H9 (cell line): ENCODE data around the gene HDAC5. TPM values are rescaled to one million over a fixed set of nuclear protein-coding genes. Genes with fewer than 3 reads are reported as not detected.

Source experiments
- DNase-seq: peaks from one replicate; pipeline ENCODE4 v3.0.0-alpha.2; 2017
- H2AFZ ChIP-seq: one replicate; pipeline ENCODE4 v1.6.1; 2013; ENCODE audit warnings: mild to moderate bottlenecking, low read length, control low read depth, moderate library complexity
- H2AK5ac ChIP-seq: 2 replicates; pipeline ENCODE4 v1.6.1; 2013; ENCODE audit warnings: low read length, control low read depth, mixed read lengths; ENCODE audit not compliant: insufficient read length
- H2BK120ac ChIP-seq: one replicate; pipeline ENCODE4 v1.6.1; 2013; ENCODE audit warnings: low read depth, mild to moderate bottlenecking, low read length, control low read depth, inconsistent platforms; ENCODE audit not compliant: poor library complexity, severe bottlenecking
- H2BK12ac ChIP-seq: 2 replicates; pipeline ENCODE4 v1.6.1; 2013; ENCODE audit warnings: low read length, control low read depth, mixed read lengths, low read depth; ENCODE audit not compliant: insufficient read length
- H2BK15ac ChIP-seq: 2 replicates; pipeline ENCODE4 v1.6.1; 2013; ENCODE audit warnings: low read depth, low read length, control low read depth
- H2BK20ac ChIP-seq: one replicate; pipeline ENCODE4 v1.6.1; 2013; ENCODE audit warnings: low read depth, mild to moderate bottlenecking, low read length, control low read depth, inconsistent platforms; ENCODE audit not compliant: poor library complexity, severe bottlenecking
- H2BK5ac ChIP-seq: 2 replicates; pipeline ENCODE4 v1.6.1; 2013; ENCODE audit warnings: low read length, control low read depth, mixed read lengths; ENCODE audit not compliant: insufficient read length
- H3K14ac ChIP-seq: 2 replicates; pipeline ENCODE4 v1.6.1; 2013; ENCODE audit warnings: low read length, control low read depth; ENCODE audit not compliant: insufficient read depth
- H3K18ac ChIP-seq: 2 replicates; pipeline ENCODE4 v1.6.1; 2013; ENCODE audit warnings: low read depth, mild to moderate bottlenecking, mixed read lengths, low read length, control low read depth; ENCODE audit not compliant: insufficient read length
- H3K23ac ChIP-seq: 2 replicates; pipeline ENCODE4 v1.6.1; 2013; ENCODE audit warnings: low read length, control low read depth, mixed read lengths, low read depth; ENCODE audit not compliant: insufficient read length
- H3K23me2 ChIP-seq: 2 replicates; pipeline ENCODE4 v1.6.1; 2013; ENCODE audit warnings: low read depth, mild to moderate bottlenecking, mixed read lengths, low read length, control low read depth; ENCODE audit not compliant: insufficient read length, poor library complexity, severe bottlenecking
- H3K27ac ChIP-seq: 2 replicates; pipeline ENCODE4 v1.5.1; 2013; ENCODE audit warnings: low read length, control low read depth, mixed read lengths, low read depth; ENCODE audit not compliant: insufficient read length
- H3K27me3 ChIP-seq: 2 replicates; pipeline ENCODE4 v1.6.1; 2013; ENCODE audit warnings: low read length, control low read depth, inconsistent platforms; ENCODE audit not compliant: insufficient read depth
- H3K4ac ChIP-seq: 2 replicates; pipeline ENCODE4 v1.6.1; 2013; ENCODE audit warnings: low read depth, mild to moderate bottlenecking, control low read depth, inconsistent platforms, low read length, moderate library complexity
- H3K4me1 ChIP-seq: 2 replicates; pipeline ENCODE4 v1.6.1; 2013; ENCODE audit warnings: low read length, control low read depth, inconsistent platforms; ENCODE audit not compliant: insufficient read depth
- H3K4me2 ChIP-seq: 2 replicates; pipeline ENCODE4 v1.6.1; 2013; ENCODE audit warnings: low read length, control low read depth, mixed read lengths; ENCODE audit not compliant: insufficient read length, insufficient read depth
- H3K56ac ChIP-seq: 2 replicates; pipeline ENCODE4 v1.6.1; 2013; ENCODE audit warnings: low read depth, mild to moderate bottlenecking, mixed read lengths, low read length, control low read depth; ENCODE audit not compliant: insufficient read length
- H3K79me1 ChIP-seq: 2 replicates; pipeline ENCODE4 v1.6.1; 2013; ENCODE audit warnings: low read depth, mild to moderate bottlenecking, moderate library complexity, low read length, control low read depth, inconsistent platforms; ENCODE audit not compliant: insufficient read depth, poor library complexity, severe bottlenecking
- H3K79me2 ChIP-seq: 2 replicates; pipeline ENCODE4 v1.6.1; 2013; ENCODE audit warnings: low read length, control low read depth, inconsistent platforms; ENCODE audit not compliant: insufficient read depth
- H3K9ac ChIP-seq: 2 replicates; pipeline ENCODE4 v1.6.1; 2013; ENCODE audit warnings: low read length, control low read depth, mixed read lengths; ENCODE audit not compliant: insufficient read length; ENCODE audit errors: extremely low read depth
- H3K9me3 ChIP-seq: one replicate; pipeline ENCODE4 v1.6.1; 2013; ENCODE audit warnings: low read depth, low read length, inconsistent platforms; ENCODE audit not compliant: control insufficient read depth
- H3T11ph ChIP-seq: one replicate; pipeline ENCODE4 v1.6.1; 2013; ENCODE audit warnings: mild to moderate bottlenecking, low read length, control low read depth, inconsistent platforms
- H4K20me1 ChIP-seq: one replicate; pipeline ENCODE4 v1.6.1; 2013; ENCODE audit not compliant: control insufficient read depth, insufficient read length, insufficient read depth
- H4K5ac ChIP-seq: 2 replicates; pipeline ENCODE4 v1.6.1; 2013; ENCODE audit warnings: low read depth, mild to moderate bottlenecking, mixed read lengths, low read length, control low read depth; ENCODE audit not compliant: insufficient read length
- H4K8ac ChIP-seq: replicated peaks from 2 replicates; pipeline ENCODE4 v1.6.1; 2013; ENCODE audit warnings: low read length, control low read depth, mixed read lengths, low read depth; ENCODE audit not compliant: insufficient read length
- H4K91ac ChIP-seq: 2 replicates; pipeline ENCODE4 v1.6.1; 2013; ENCODE audit warnings: low read depth, mild to moderate bottlenecking, moderate library complexity, mixed read lengths, low read length, control low read depth; ENCODE audit not compliant: insufficient read length
- H3K27ac Mint-ChIP-seq, 3 experiments: 2 replicates in 2 of 3; 3 replicates in 1 of 3; pipeline ENCODE4 v1.8.0; 2020 to 2021; ENCODE audit warnings: mixed read lengths in 3 of 3, mild to moderate bottlenecking in 1 of 3, moderate library complexity in 1 of 3
- H3K27me3 Mint-ChIP-seq: 2 replicates; pipeline ENCODE4 v1.8.0; 2021; ENCODE audit warnings: low read depth, mild to moderate bottlenecking, moderate library complexity, mixed read lengths
- H3K36me3 Mint-ChIP-seq, 3 experiments: 2 replicates in 2 of 3; 3 replicates in 1 of 3; pipeline ENCODE4 v1.8.0; 2020 to 2021; ENCODE audit warnings: low read depth in 3 of 3, mixed read lengths in 3 of 3; ENCODE audit not compliant: insufficient read depth in 1 of 3
- H3K4me1 Mint-ChIP-seq, 2 experiments: 2 replicates each; pipeline ENCODE4 v1.8.0; 2020; ENCODE audit warnings: mixed read lengths in 2 of 2
- H3K4me3 Mint-ChIP-seq, 2 experiments: 2 replicates in 1 of 2; 3 replicates in 1 of 2; pipeline ENCODE4 v1.8.0; 2020 to 2021; ENCODE audit warnings: mild to moderate bottlenecking in 2 of 2, mixed read lengths in 2 of 2, moderate library complexity in 1 of 2
- H3K9me3 Mint-ChIP-seq, 2 experiments: 2 replicates in 1 of 2; 3 replicates in 1 of 2; pipeline ENCODE4 v1.8.0; 2020; ENCODE audit warnings: mild to moderate bottlenecking in 2 of 2, mixed read lengths in 2 of 2, moderate library complexity in 1 of 2
- CTCF ChIP-seq: fragments of 200-600 bp; sonication (generic); conservative IDR thresholded peaks from 3 replicates; pipeline ENCODE4 v1.8.0; 2021; ENCODE audit warnings: antibody characterized with exemption, mild to moderate bottlenecking
- WGBS: extraction: QIAGEN DNeasy Blood & Tissue Kit; methylation state at CpG from one replicate; pipeline ENCODE4 v1.1.7; 2013; ENCODE audit warnings: missing lambda C conversion rate, low lambda C conversion rate, mixed read lengths; ENCODE audit not compliant: insufficient read length; ENCODE audit errors: extremely low coverage; 5-methylcytosine and 5-hydroxymethylcytosine counted together
- total RNA-seq: library from RNA; stranded (reverse); gene quantifications from 2 replicates; pipeline ENCODE4 v1.2.1, GENCODE V29; 2021

Gene HDAC5
- total RNA-seq, 1 experiment from 2014 or later, result 39.5 TPM

- no peaks in the 10 kb centered on the region; a peak in 1 of 5 replicates for H3K9me3 Mint-ChIP-seq
- Histone ChIP-seq H2BK5ac (no peak overlapping the region), H3K27ac (peak overlapping the region; percentile 0), H4K8ac (no peak overlapping the region), H3K56ac (no peak overlapping the region), H3K18ac (peak overlapping the region; percentile 71), H3K4ac (no peak overlapping the region; the same call in 1 of the 2 replicates), H3K23me2 (peaks cover 7% of the 10 kb centered on the region), H2BK120ac (peak overlapping the region; percentile 25), H2AK5ac (no peak overlapping the region), H4K5ac (no peak overlapping the region), H3K27me3 (no peaks in the 10 kb centered on the region), H2BK20ac (no peak overlapping the region), H3T11ph (no peak overlapping the region), H3K4me1 (0 out of 2 replicates have a peak, but pooled peaks cover 2% of the 10 kb centered on the region), H3K79me2 (peaks cover 26% of the 10 kb centered on the region), H4K91ac (no peak overlapping the region), H4K20me1 (no peaks in the 10 kb centered on the region), H2BK12ac (no peak overlapping the region), H3K79me1 (peaks cover 6% of the 10 kb centered on the region), H3K9me3 (no peaks in the 10 kb centered on the region), H3K9ac (peak overlapping the region; percentile 95), H2AFZ (no peak overlapping the region), H2BK15ac (no peak overlapping the region; the same call in 1 of the 2 replicates), H3K14ac (peak overlapping the region; percentile 97), H3K23ac (no peak overlapping the region), H3K4me2 (peak overlapping the region; percentile 63)
- peaks cover 23 to 40% (median 34%) of the 10 kb centered on the region in 3 experiments for H3K36me3 Mint-ChIP-seq
- peak overlapping the region; percentile 94 to 98 (median 97) for H3K27ac Mint-ChIP-seq
- no CpG with 5 or more reads among the region's 9 CpGs for WGBS
- H3K27me3 Mint-ChIP-seq, result no peaks in the 10 kb centered on the region
- H3K4me1 Mint-ChIP-seq, result peaks cover 27 to 34% of the 10 kb centered on the region in 2 experiments
- no peak for TF ChIP-seq CTCF
- DNase-seq, result no peak
- H3K4me3 Mint-ChIP-seq, result peak overlapping the region; percentile 95 to 99
These were observed 57.7 kb downstream of the HDAC5 start for GRCh38 chr17:44065668-44066203.
